ENCODE measurements around the gene CTBP1.

DNA sequence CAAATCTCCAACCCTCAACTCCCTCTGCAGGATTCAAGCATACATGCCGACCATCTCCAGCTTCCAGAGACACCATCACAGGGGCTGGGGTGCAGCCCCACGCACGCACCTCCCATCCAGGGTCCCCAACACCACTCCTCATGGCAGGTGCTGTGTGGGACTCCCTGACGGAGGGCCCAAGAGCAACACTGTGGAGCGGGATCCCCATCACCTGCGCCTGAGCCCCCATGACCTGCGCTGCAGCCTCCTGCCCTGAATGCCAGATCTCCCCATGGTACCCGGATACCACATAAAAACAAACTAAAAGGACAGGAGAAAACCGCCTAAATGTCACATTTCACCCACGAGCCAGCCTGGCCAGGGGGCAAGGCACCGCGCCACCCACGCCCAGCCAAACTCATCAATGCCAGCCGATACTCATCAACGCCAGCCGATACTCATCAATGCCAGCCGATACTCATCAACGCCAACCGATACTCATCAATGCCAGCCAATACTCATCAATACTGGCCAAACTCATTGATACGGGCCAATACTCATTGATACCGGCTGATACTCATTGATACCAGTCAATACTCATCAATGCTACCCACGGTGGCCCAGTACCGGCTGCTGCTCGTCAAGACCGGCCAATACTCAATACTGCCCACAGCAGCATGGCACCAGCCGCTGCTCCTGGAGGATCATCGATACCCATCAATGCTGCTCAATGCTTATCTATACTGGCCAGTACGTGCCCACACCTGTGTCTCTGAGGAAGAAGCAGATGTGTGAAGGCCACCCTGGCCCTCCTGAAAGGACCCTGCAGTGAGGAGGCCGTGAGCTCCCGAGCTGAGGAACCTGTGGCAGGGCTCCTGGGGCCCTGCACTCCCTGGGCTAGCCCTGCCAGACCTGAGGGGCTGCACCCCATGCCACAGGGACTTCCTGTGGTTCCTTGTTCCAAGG is 6.2 kb downstream of the CTBP1 start:
- TF ChIP-seq, protein P1, sequence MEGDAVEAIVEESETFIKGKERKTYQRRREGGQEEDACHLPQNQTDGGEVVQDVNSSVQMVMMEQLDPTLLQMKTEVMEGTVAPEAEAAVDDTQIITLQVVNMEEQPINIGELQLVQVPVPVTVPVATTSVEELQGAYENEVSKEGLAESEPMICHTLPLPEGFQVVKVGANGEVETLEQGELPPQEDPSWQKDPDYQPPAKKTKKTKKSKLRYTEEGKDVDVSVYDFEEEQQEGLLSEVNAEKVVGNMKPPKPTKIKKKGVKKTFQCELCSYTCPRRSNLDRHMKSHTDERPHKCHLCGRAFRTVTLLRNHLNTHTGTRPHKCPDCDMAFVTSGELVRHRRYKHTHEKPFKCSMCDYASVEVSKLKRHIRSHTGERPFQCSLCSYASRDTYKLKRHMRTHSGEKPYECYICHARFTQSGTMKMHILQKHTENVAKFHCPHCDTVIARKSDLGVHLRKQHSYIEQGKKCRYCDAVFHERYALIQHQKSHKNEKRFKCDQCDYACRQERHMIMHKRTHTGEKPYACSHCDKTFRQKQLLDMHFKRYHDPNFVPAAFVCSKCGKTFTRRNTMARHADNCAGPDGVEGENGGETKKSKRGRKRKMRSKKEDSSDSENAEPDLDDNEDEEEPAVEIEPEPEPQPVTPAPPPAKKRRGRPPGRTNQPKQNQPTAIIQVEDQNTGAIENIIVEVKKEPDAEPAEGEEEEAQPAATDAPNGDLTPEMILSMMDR (conservative IDR thresholded peaks at IDR 0.05; ENCODE audit: low read depth, low read length): no peak
- no peak for TF ChIP-seq EZH2 (IDR thresholded peaks at IDR 0.05; ENCODE audit: borderline replicate concordance, low read depth, low read length, poor library complexity, severe bottlenecking)

All from A673 (cell line).